MM.1S (cell line): ENCODE results near the gene ORMDL3.

Experiments
- DNase-seq: peaks from one replicate; pipeline ENCODE4 v3.0.0-alpha.2; 2015
- H2AFZ ChIP-seq: fragments of 300-600 bp; sonication (generic); 2 replicates; pipeline ENCODE4 v1.6.0; 2016; ENCODE audit warnings: antibody characterized with exemption, low read length
- H3F3A ChIP-seq: fragments of 300-600 bp; sonication (generic); 2 replicates; pipeline ENCODE4 v1.6.1; 2016; ENCODE audit warnings: mild to moderate bottlenecking, antibody characterized with exemption, low read length, moderate library complexity, mixed read lengths; ENCODE audit not compliant: insufficient read depth
- H3K27ac ChIP-seq: fragments of 300-600 bp; sonication (generic); 2 replicates; pipeline ENCODE4 v1.5.1; 2016; ENCODE audit warnings: mild to moderate bottlenecking, low read length
- H3K27me3 ChIP-seq: fragments of 300-600 bp; sonication (generic); replicated peaks from 2 replicates; pipeline ENCODE4 v1.6.0; 2016; ENCODE audit warnings: low read length; ENCODE audit not compliant: insufficient read depth
- H3K36me3 ChIP-seq: fragments of 300-600 bp; sonication (generic); replicated peaks from 2 replicates; pipeline ENCODE4 v1.6.1; 2016; ENCODE audit warnings: mild to moderate bottlenecking, low read length, mixed read lengths; ENCODE audit not compliant: insufficient read depth
- H3K4me1 ChIP-seq: fragments of 300-600 bp; sonication (generic); 2 replicates; pipeline ENCODE4 v1.6.1; 2016; ENCODE audit warnings: low read length, mixed read lengths
- H3K4me2 ChIP-seq: fragments of 300-600 bp; sonication (generic); 2 replicates; pipeline ENCODE4 v1.6.0; 2016; ENCODE audit warnings: low read depth, low read length
- H3K4me3 ChIP-seq: fragments of 300-600 bp; sonication (generic); 2 replicates; pipeline ENCODE4 v1.5.1; 2016; ENCODE audit warnings: low read length, mixed read lengths
- H3K79me2 ChIP-seq: fragments of 300-600 bp; sonication (generic); 2 replicates; pipeline ENCODE4 v1.6.1; 2016; ENCODE audit warnings: mixed run types, low read length, mixed read lengths
- H3K9ac ChIP-seq: fragments of 300-600 bp; sonication (generic); 2 replicates; pipeline ENCODE4 v1.6.1; 2016; ENCODE audit warnings: low read length, mixed read lengths
- H3K9me2 ChIP-seq: fragments of 300-600 bp; sonication (generic); replicated peaks from 2 replicates; pipeline ENCODE4 v1.6.1; 2016; ENCODE audit warnings: mild to moderate bottlenecking, low read length, mixed read lengths; ENCODE audit not compliant: insufficient read depth
- H3K9me3 ChIP-seq: fragments of 300-600 bp; sonication (generic); replicated peaks from 2 replicates; pipeline ENCODE4 v1.6.1; 2016; ENCODE audit warnings: mild to moderate bottlenecking, low read length, mixed read lengths; ENCODE audit not compliant: insufficient read depth
- H4K20me1 ChIP-seq: fragments of 300-600 bp; sonication (generic); 2 replicates; pipeline ENCODE4 v1.6.1; 2016; ENCODE audit warnings: mild to moderate bottlenecking, low read length, moderate library complexity, mixed read lengths; ENCODE audit not compliant: insufficient read depth
- EZH2 ChIP-seq: fragments of 300-600 bp; sonication (generic); optimal IDR thresholded peaks from 2 replicates; pipeline ENCODE3; 2017; ENCODE audit warnings: low read depth, mild to moderate bottlenecking, antibody characterized with exemption, low read length, mixed read lengths
- EZH2phosphoT487 ChIP-seq: fragments of 300-600 bp; sonication (generic); IDR thresholded peaks from 2 replicates; pipeline ENCODE4 v1.6.1; 2018; ENCODE audit warnings: antibody characterized with exemption, low read length
- TF ChIP-seq, protein P1 (sequence below): fragments of 300-600 bp; sonication (generic); IDR thresholded peaks from 2 replicates; pipeline ENCODE4 v1.5.1; 2016; ENCODE audit warnings: antibody characterized with exemption, low read length, mixed read lengths

ORMDL3 gene

DNA sequence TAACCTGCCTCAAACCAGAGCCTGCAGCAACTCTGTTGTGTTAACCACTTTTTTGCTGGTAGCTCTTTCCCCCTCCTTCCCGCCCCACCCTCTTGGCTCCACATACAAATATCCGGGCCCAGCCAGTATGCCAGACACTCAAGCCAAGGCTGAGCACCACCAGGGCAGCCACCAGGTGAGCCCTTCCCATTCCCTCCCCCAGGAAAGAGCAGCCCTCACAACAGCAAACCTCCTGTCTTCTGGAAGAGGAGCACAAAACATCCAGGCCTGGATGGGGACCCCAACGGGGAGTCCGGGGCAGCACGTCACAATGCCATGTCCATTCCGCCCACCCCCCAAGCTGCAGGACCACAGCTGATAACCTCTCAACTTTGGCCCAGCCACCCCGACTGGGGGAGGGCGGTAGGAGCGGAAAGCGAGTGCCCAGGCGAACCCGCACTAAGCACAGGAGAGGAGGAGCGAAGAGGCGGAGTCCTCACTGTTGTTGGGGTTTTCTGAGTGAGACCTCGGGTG is 757 bp downstream of the ORMDL3 start:
- H3K4me3 ChIP-seq = peak overlapping the region; percentile 87
- no peaks in the 10 kb centered on the region for H4K20me1 ChIP-seq
- peak overlapping the region; percentile 97 for H3K9ac ChIP-seq
- no peak overlapping the region for H2AFZ ChIP-seq
- H3K9me3 ChIP-seq = no peaks in the 10 kb centered on the region
- DNase-seq = peak; percentile 70
- peak overlapping the region; percentile 97 for H3K27ac ChIP-seq
- no peaks in the 10 kb centered on the region for H3K27me3 ChIP-seq
- H3K36me3 ChIP-seq = peaks cover 20% of the 10 kb centered on the region
- H3F3A ChIP-seq = peaks cover 30% of the 10 kb centered on the region
- H3K4me2 ChIP-seq = peak overlapping the region; percentile 95
- peaks cover 35% of the 10 kb centered on the region for H3K4me1 ChIP-seq
- no peaks in the 10 kb centered on the region for H3K9me2 ChIP-seq
- TF ChIP-seq, protein P1, sequence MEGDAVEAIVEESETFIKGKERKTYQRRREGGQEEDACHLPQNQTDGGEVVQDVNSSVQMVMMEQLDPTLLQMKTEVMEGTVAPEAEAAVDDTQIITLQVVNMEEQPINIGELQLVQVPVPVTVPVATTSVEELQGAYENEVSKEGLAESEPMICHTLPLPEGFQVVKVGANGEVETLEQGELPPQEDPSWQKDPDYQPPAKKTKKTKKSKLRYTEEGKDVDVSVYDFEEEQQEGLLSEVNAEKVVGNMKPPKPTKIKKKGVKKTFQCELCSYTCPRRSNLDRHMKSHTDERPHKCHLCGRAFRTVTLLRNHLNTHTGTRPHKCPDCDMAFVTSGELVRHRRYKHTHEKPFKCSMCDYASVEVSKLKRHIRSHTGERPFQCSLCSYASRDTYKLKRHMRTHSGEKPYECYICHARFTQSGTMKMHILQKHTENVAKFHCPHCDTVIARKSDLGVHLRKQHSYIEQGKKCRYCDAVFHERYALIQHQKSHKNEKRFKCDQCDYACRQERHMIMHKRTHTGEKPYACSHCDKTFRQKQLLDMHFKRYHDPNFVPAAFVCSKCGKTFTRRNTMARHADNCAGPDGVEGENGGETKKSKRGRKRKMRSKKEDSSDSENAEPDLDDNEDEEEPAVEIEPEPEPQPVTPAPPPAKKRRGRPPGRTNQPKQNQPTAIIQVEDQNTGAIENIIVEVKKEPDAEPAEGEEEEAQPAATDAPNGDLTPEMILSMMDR = no peak
- TF ChIP-seq EZH2 (no peak), EZH2phosphoT487 (no peak)
- peaks cover 58% of the 10 kb centered on the region for H3K79me2 ChIP-seq

DNA sequence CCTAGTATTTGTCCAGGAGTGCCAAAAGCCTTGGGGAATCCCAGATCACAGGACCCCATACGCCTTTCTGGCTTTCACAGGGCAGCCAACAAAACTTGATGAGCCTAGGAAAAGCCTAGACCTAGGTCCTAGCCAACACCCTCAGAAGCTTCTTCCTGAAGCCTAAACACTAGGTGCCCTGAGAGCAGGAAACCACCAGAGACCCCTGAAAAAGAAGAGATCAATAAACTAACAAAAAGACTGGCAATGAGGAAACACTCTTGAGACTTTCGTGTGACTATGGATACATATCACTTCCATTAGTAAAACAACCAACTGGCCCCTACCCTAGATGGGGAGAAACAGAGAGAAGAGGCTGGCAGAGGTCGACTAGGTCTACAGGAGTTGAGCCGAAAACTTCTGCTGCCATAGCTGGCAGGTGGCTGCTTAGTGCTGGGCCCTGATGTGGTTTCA is 1.2 kb downstream of the ORMDL3 start:
- peak; percentile 86 for DNase-seq
- H3K4me1 ChIP-seq = peaks cover 35% of the 10 kb centered on the region

DNA sequence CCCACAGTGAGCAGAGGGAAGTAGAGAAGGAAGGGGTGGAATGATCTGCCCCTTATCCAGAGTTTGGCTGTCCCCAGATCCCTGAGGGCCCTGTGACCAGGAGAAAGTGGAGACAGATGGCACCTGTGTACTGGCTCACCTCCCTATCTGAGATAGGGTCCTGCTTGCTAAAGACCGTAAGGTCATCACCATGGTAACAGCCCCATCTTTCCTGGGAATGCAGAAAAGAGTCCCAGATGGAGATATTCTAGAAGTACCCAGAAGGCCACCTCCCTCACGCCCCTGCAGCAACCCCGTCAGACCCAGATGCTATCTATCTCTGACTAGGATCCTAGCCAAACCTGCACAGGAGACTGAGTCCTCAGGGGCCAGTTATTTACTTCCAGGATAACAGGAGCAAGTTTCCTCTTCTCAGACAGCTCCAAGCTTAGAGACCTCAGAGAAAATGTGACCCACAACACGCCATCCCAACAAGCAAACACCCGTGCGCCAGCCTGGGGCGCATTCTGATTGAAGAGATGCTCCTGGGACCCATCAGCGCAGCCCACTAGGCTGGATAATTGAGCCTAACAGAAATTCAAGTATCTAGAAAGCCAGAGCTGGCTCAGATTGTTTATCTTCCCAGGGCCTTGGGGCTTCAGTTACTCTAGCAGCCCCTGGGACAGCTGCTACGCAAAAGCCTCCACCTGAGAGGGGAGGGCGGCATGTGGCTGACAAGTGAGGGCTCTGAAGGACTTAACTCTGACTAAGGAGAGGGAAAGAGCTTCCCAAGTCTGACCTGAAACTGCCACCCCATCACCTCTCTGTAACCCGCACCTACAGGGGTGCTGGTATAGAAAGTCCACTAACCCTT is 1.9 kb downstream of the ORMDL3 start:
- H3K4me1 ChIP-seq = peaks cover 35% of the 10 kb centered on the region
- TF ChIP-seq, protein P1 = no peak
- no peak for TF ChIP-seq EZH2phosphoT487
- TF ChIP-seq EZH2 = no peak
- H3K27ac ChIP-seq = peak overlapping the region; percentile 97
- peak overlapping the region; percentile 97 for H3K9ac ChIP-seq
- peaks cover 59% of the 10 kb centered on the region for H3K79me2 ChIP-seq
- H2AFZ ChIP-seq = no peak overlapping the region
- H3K9me2 ChIP-seq = no peaks in the 10 kb centered on the region
- peak overlapping the region; percentile 95 for H3K4me2 ChIP-seq
- peak overlapping the region; percentile 87 for H3K4me3 ChIP-seq
- H3K27me3 ChIP-seq = no peaks in the 10 kb centered on the region
- H4K20me1 ChIP-seq = no peaks in the 10 kb centered on the region
- no peaks in the 10 kb centered on the region for H3K9me3 ChIP-seq
- peak; percentile 23 for DNase-seq
- peaks cover 30% of the 10 kb centered on the region for H3F3A ChIP-seq
- peaks cover 21% of the 10 kb centered on the region for H3K36me3 ChIP-seq

More for the DNA sequence above, 1.2 kb downstream of the ORMDL3 start:
- Histone ChIP-seq H3K4me2 (peak overlapping the region; percentile 95), H3K9ac (peak overlapping the region; percentile 97), H3K79me2 (peaks cover 59% of the 10 kb centered on the region), H2AFZ (no peak overlapping the region), H4K20me1 (no peaks in the 10 kb centered on the region), H3K27ac (peak overlapping the region; percentile 97), H3K4me3 (peak overlapping the region; percentile 87), H3K27me3 (no peaks in the 10 kb centered on the region), H3K9me2 (no peaks in the 10 kb centered on the region), H3K36me3 (peaks cover 21% of the 10 kb centered on the region), H3F3A (peaks cover 30% of the 10 kb centered on the region), H3K9me3 (no peaks in the 10 kb centered on the region)
- no peak for TF ChIP-seq EZH2phosphoT487
- TF ChIP-seq EZH2 = no peak
- TF ChIP-seq, protein P1 = no peak
